PC-9 (cell line): ENCODE measurements around the gene NHSL1. TPM values are rescaled to one million over a fixed set of nuclear protein-coding genes. Genes with fewer than 3 reads are reported as not detected.

ENCODE experiments used
- BruUV-seq: library from RNA; stranded (reverse); fragments of 400-500 nt; replicated peaks from 2 replicates; lab custom pipeline; 2021; lab: Mats Ljungman, UMichigan
- CTCF ChIA-PET: fragments of 300-600 bp; sonication (Branson Sonifier 250); formaldehyde crosslinking; loops from one replicate; lab custom pipeline; 2022; ENCODE audit warnings: antibody characterized with exemption; lab: Charles Lee
- POLR2A ChIA-PET: fragments of 300-600 bp; sonication (Branson Sonifier 250); formaldehyde crosslinking; loops from one replicate; lab custom pipeline; 2022; ENCODE audit warnings: antibody characterized with exemption; ENCODE audit not compliant: unreplicated experiment; lab: Charles Lee
- DNase-seq, 2 experiments: peaks; one replicate each; pipeline versions ENCODE4 v3.0.0 to v3.0.0-alpha.2; 2015 to 2022; ENCODE audit warnings: mixed read lengths in 1 of 2
- H2AFZ ChIP-seq: fragments of 200-600 bp; sonication (generic); 2 replicates; pipeline ENCODE4 v1.8.1; 2017; ENCODE audit warnings: antibody characterized with exemption
- H3F3A ChIP-seq: fragments of 200-600 bp; sonication (generic); 2 replicates; pipeline ENCODE4 v1.8.1; 2017; ENCODE audit warnings: antibody characterized with exemption, mild to moderate bottlenecking, low read depth; ENCODE audit not compliant: insufficient read depth
- H3K27ac ChIP-seq: fragments of 200-600 bp; sonication (generic); 2 replicates; pipeline ENCODE4 v1.6.1; 2016; ENCODE audit warnings: mixed run types
- H3K27me3 ChIP-seq: fragments of 200-600 bp; sonication (generic); 2 replicates; pipeline ENCODE4 v1.6.1; 2016; ENCODE audit warnings: low read depth, mixed run types; ENCODE audit not compliant: insufficient read depth
- H3K36me3 ChIP-seq: fragments of 200-600 bp; sonication (generic); 2 replicates; pipeline ENCODE4 v1.6.1; 2016; ENCODE audit warnings: low read depth, mixed run types
- H3K4me1 ChIP-seq: fragments of 200-600 bp; sonication (generic); replicated peaks from 2 replicates; pipeline ENCODE4 v1.6.1; 2016; ENCODE audit warnings: mixed run types; ENCODE audit not compliant: insufficient read depth
- H3K4me2 ChIP-seq: fragments of 200-600 bp; sonication (generic); 2 replicates; pipeline ENCODE4 v1.6.1; 2017; ENCODE audit warnings: mixed run types
- H3K4me3 ChIP-seq: fragments of 200-600 bp; sonication (generic); 2 replicates; pipeline ENCODE4 v1.6.1; 2016; ENCODE audit warnings: mixed run types
- H3K79me2 ChIP-seq: fragments of 200-600 bp; sonication (generic); 2 replicates; pipeline ENCODE4 v1.6.1; 2017; ENCODE audit warnings: low read depth, mixed run types
- H3K9me2 ChIP-seq: fragments of 200-600 bp; sonication (generic); 2 replicates; pipeline ENCODE4 v1.8.1; 2017; ENCODE audit warnings: mild to moderate bottlenecking; ENCODE audit not compliant: insufficient read depth
- H3K9me3 ChIP-seq: fragments of 200-600 bp; sonication (generic); 2 replicates; pipeline ENCODE4 v1.8.1; 2016; ENCODE audit warnings: low read depth; ENCODE audit not compliant: insufficient read depth
- H4K20me1 ChIP-seq: fragments of 200-600 bp; sonication (generic); 2 replicates; pipeline ENCODE4 v1.8.1; 2017; ENCODE audit not compliant: insufficient read depth
- CTCF ChIP-seq: fragments of 200-600 bp; sonication (generic); conservative IDR thresholded peaks from 2 replicates; pipeline ENCODE4 v1.6.1; 2017; ENCODE audit warnings: mixed run types, antibody characterized with exemption, mild to moderate bottlenecking, moderate library complexity
- EZH2 ChIP-seq: fragments of 200-600 bp; sonication (generic); IDR thresholded peaks from 2 replicates; pipeline ENCODE4 v1.8.0; 2017; ENCODE audit warnings: antibody characterized with exemption, low read depth
- intact Hi-C: fragments of 100-400 bp; cut with micrococcal nuclease; formaldehyde crosslinking; loops from one replicate; pipeline ENCODE4 v1.10.0; 2022; ENCODE audit not compliant: unreplicated experiment
- total RNA-seq: library from RNA; stranded (reverse); gene quantifications from 2 replicates; pipeline ENCODE4 v1.2.3, GENCODE V29; 2021

Gene NHSL1
- total RNA-seq, 1 experiment from 2014 or later = 17.5 TPM

- TF ChIP-seq CTCF (no peak), EZH2 (no peak)
- H3F3A ChIP-seq = peaks cover 21% of the 10 kb centered on the region
- H3K27ac ChIP-seq = no peak overlapping the region
- ChIA-PET CTCF (no interaction called here), POLR2A (no interaction called here)
- no peaks in the 10 kb centered on the region for H3K9me2 ChIP-seq
- intact Hi-C loops = no loop called here
- no peaks in the 10 kb centered on the region for H4K20me1 ChIP-seq
- H3K27me3 ChIP-seq = no peaks in the 10 kb centered on the region
- H3K4me2 ChIP-seq = no peak overlapping the region
- no peaks in the 10 kb centered on the region; the same call in 1 of the 2 replicates for H3K9me3 ChIP-seq
- H3K4me3 ChIP-seq = no peak overlapping the region
- no peak overlapping the region for H2AFZ ChIP-seq
- H3K36me3 ChIP-seq = peaks cover 33% of the 10 kb centered on the region
- DNase-seq = no peak
- no peaks in the 10 kb centered on the region for H3K79me2 ChIP-seq
- BruUV-seq = no TSS peak
- H3K4me1 ChIP-seq = peaks cover 23% of the 10 kb centered on the region
These were observed 84.2 kb downstream of the NHSL1 start for GRCh38 chr6:138415125-138415524.

GRCh38 chr6:138410972-138411880 is 88.1 kb downstream of the NHSL1 start:
- Histone ChIP-seq H3K36me3 (peaks cover 64% of the 10 kb centered on the region), H3K4me2 (peak overlapping the region; percentile 62), H3K79me2 (peaks cover 7% of the 10 kb centered on the region), H3K27me3 (no peaks in the 10 kb centered on the region), H3K9me2 (no peaks in the 10 kb centered on the region), H3K27ac (peak overlapping the region; percentile 82), H3K4me3 (0 out of 2 replicates have a peak overlapping the region, but pooled peaks have one; percentile 2), H2AFZ (no peak overlapping the region), H3K4me1 (peaks cover 36% of the 10 kb centered on the region), H4K20me1 (no peaks in the 10 kb centered on the region), H3F3A (peaks cover 28% of the 10 kb centered on the region), H3K9me3 (no peaks in the 10 kb centered on the region)
- intact Hi-C loops = no loop called here
- CTCF ChIA-PET = interaction anchor here (0.7 kb wide), 1 partner anchor 19 kb away, joined by 6 read pairs; no protein-coding TSS in a partner anchor
- DNase-seq = peak; percentile 7 to 98
- TF ChIP-seq EZH2 (no peak), CTCF (no peak)
- BruUV-seq = no TSS peak
- POLR2A ChIA-PET = interaction anchor here (0.5 to 0.8 kb wide), 2 partner anchors 65 to 294 kb away, joined by 3 to 4 read pairs; no protein-coding TSS in a partner anchor

GRCh38 chr6:138410048-138410735 is 89.1 kb downstream of the NHSL1 start:
- CTCF ChIA-PET = interaction anchor here (0.7 kb wide), 2 partner anchors 13 to 20 kb away, joined by 3 to 6 read pairs; no protein-coding TSS in a partner anchor
- POLR2A ChIA-PET = interaction anchor here (0.8 kb wide), 1 partner anchor 293 kb away, joined by 4 read pairs; no protein-coding TSS in a partner anchor
- TF ChIP-seq CTCF (no peak), EZH2 (no peak)
- intact Hi-C loops = no loop called here
- DNase-seq = peak; percentile 10 to 73
- Histone ChIP-seq H4K20me1 (no peaks in the 10 kb centered on the region), H3K79me2 (peaks cover 18% of the 10 kb centered on the region), H2AFZ (no peak overlapping the region), H3K4me1 (peaks cover 46% of the 10 kb centered on the region), H3K27me3 (no peaks in the 10 kb centered on the region), H3K9me3 (no peaks in the 10 kb centered on the region), H3K27ac (peak overlapping the region; percentile 82), H3K36me3 (peaks cover 75% of the 10 kb centered on the region), H3K4me3 (0 out of 2 replicates have a peak overlapping the region, but pooled peaks have one; percentile 2), H3K4me2 (peak overlapping the region; percentile 62), H3F3A (peaks cover 28% of the 10 kb centered on the region), H3K9me2 (no peaks in the 10 kb centered on the region)
- BruUV-seq = no TSS peak
